GM12874 (cell line): ENCODE measurements around the gene CCDC85A.

ENCODE experiments used
- CTCF ChIP-seq: IDR thresholded peaks from 2 replicates; pipeline ENCODE4 v1.5.1; 2011; ENCODE audit warnings: low read depth, mild to moderate bottlenecking, control low read depth, low read length, moderate library complexity; ENCODE audit not compliant: insufficient read depth

Gene CCDC85A

GRCh38 chr2:56326346-56326741 lies 142.6 kb downstream of the CCDC85A start:
- no peak for TF ChIP-seq CTCF

DNA sequence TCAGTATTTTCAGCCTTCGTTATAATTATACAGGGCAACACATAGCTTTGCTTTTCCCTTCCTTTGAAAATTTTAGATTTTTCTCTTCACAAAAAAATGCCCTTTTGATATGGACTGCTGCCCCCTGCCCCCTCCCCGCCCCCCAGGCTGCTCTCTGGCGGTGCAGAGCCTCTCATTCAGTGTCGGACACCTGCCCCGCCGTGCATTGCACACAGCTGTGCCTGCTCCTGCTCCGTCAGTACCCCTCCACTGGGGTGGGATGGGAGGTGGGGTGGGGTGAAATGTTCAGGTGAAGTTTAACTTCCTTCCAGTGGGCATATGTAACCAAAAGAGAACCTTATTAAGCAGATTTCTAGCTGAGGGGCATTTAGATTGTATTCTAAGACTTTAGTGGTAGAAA lies 148.0 kb downstream of the CCDC85A start:
- no peak for TF ChIP-seq CTCF

- TF ChIP-seq CTCF, result no peak
Measured at GRCh38 chr2:56333812-56334485, 150.2 kb downstream of the CCDC85A start.

- TF ChIP-seq CTCF, result no peak
Measured at GRCh38 chr2:56334622-56335021, 150.8 kb downstream of the CCDC85A start.

- no peak for TF ChIP-seq CTCF
Measured at GRCh38 chr2:56335101-56335500, 151.3 kb downstream of the CCDC85A start.

- TF ChIP-seq CTCF, result no peak
Measured at GRCh38 chr2:56337342-56337741, 153.6 kb downstream of the CCDC85A start.

GRCh38 chr2:56338232-56338631 lies 154.4 kb downstream of the CCDC85A start:
- no peak for TF ChIP-seq CTCF
